B cell (primary cell): ENCODE results near the gene TP53I3. TPM values are rescaled to one million over a fixed set of nuclear protein-coding genes. Genes with fewer than 3 reads are reported as not detected.

Source experiments
- ATAC-seq: fragments of 200-7000 bp; cut with Tn5 transposase; one replicate; pipeline ENCODE4 v1.10.0; 2021; ENCODE audit warnings: low read depth, mild to moderate bottlenecking, moderate number of reproducible peaks, moderate library complexity
- CTCF ChIA-PET: fragments of 350-600 bp; sonication (Branson Sonifier 250); formaldehyde crosslinking; loops from one replicate; lab custom pipeline; 2021; ENCODE audit warnings: antibody characterized with exemption, inconsistent platforms; lab: Charles Lee
- POLR2A ChIA-PET: fragments of 350-600 bp; sonication (Branson Sonifier 250); formaldehyde crosslinking; loops from one replicate; lab custom pipeline; 2021; ENCODE audit warnings: antibody characterized with exemption; lab: Charles Lee
- DNase-seq: peaks from one replicate; pipeline ENCODE4 v3.0.0; 2013
- H2AFZ ChIP-seq: 2 replicates; pipeline ENCODE4 v1.6.1; 2012; ENCODE audit warnings: mild to moderate bottlenecking, low read depth, low read length; ENCODE audit not compliant: insufficient read depth, poor library complexity, severe bottlenecking
- H3K27ac ChIP-seq, 2 donors: 1 replicate in 1 of 2; 2 replicates in 1 of 2; pipeline ENCODE4 v1.5.1; 2012 to 2013; ENCODE audit warnings: low read length in 2 of 2, mild to moderate bottlenecking in 2 of 2, moderate library complexity in 1 of 2
- H3K27me3 ChIP-seq, 4 experiments: fragments of 200-600 bp in 1 of 4; sonication (generic) in 1 of 4; replicated peaks in 1 of 4; 1 replicate in 2 of 4; 2 replicates in 2 of 4; pipeline versions ENCODE4 v1.6.1 to v1.7.0; 2013 to 2016; ENCODE audit warnings: low read length in 3 of 4, mild to moderate bottlenecking in 2 of 4, mixed read lengths in 1 of 4, moderate library complexity in 1 of 4; ENCODE audit not compliant: insufficient read depth in 4 of 4, control insufficient read depth in 3 of 4; ENCODE audit errors: control extremely low read depth in 1 of 4
- H3K36me3 ChIP-seq, 2 experiments: replicated peaks in 1 of 2; 1 replicate in 1 of 2; 2 replicates in 1 of 2; pipeline versions ENCODE4 v1.6.1 to v1.7.1; 2013; ENCODE audit warnings: low read length in 1 of 2; ENCODE audit not compliant: insufficient read depth in 2 of 2, control insufficient read depth in 1 of 2; ENCODE audit errors: control extremely low read depth in 1 of 2, extremely low read depth in 1 of 2
- H3K4me1 ChIP-seq, 2 donors: fragments of 200-600 bp in 1 of 2; sonication (generic) in 1 of 2; 1 replicate in 1 of 2; 2 replicates in 1 of 2; pipeline versions ENCODE4 v1.5.1 to v1.6.1; 2013 to 2017; ENCODE audit warnings: low read length in 2 of 2; ENCODE audit not compliant: control insufficient read depth in 2 of 2, insufficient read depth in 2 of 2
- H3K4me2 ChIP-seq: replicated peaks from 2 replicates; pipeline ENCODE3; 2012; ENCODE audit warnings: mild to moderate bottlenecking, low read depth, low read length; ENCODE audit not compliant: poor library complexity, severe bottlenecking
- H3K4me3 ChIP-seq, 5 experiments: fragments of 200-600 bp in 1 of 5; sonication (generic) in 1 of 5; 1 replicate in 3 of 5; 2 replicates in 2 of 5; pipeline versions ENCODE4 v1.5.1 to v1.7.0; 2011 to 2016; ENCODE audit warnings: low read length in 4 of 5, mild to moderate bottlenecking in 4 of 5, low read depth in 2 of 5, control low read depth in 1 of 5, moderate library complexity in 1 of 5; ENCODE audit not compliant: insufficient read depth in 1 of 5; ENCODE audit errors: control extremely low read depth in 1 of 5, extremely low read depth in 1 of 5
- H3K79me2 ChIP-seq: fragments of 200-600 bp; sonication (generic); one replicate; pipeline ENCODE4 v1.6.0; 2016; ENCODE audit warnings: low read length; ENCODE audit not compliant: control insufficient read depth, insufficient read depth
- H3K9ac ChIP-seq: fragments of 200-600 bp; sonication (generic); 2 replicates; pipeline ENCODE4 v1.6.1; 2017; ENCODE audit warnings: mild to moderate bottlenecking, low read length, moderate library complexity
- H3K9me3 ChIP-seq, 3 donors: one replicate each; pipeline versions ENCODE4 v1.6.1 to v1.7.1; 2013; ENCODE audit warnings: low read length in 2 of 3; ENCODE audit not compliant: control insufficient read depth in 2 of 3, insufficient read depth in 1 of 3; ENCODE audit errors: control extremely low read depth in 1 of 3
- H4K20me1 ChIP-seq: 2 replicates; pipeline ENCODE4 v1.6.0; 2012; ENCODE audit warnings: mild to moderate bottlenecking, low read length; ENCODE audit not compliant: insufficient read depth, control insufficient read depth, poor library complexity, severe bottlenecking
- H3K27ac Mint-ChIP-seq: one replicate; pipeline ENCODE4 v1.8.0; 2021; ENCODE audit warnings: mixed read lengths
- H3K27me3 Mint-ChIP-seq: one replicate; pipeline ENCODE4 v1.8.0; 2021; ENCODE audit warnings: mixed read lengths
- H3K4me1 Mint-ChIP-seq: one replicate; pipeline ENCODE4 v1.8.0; 2021; ENCODE audit warnings: mixed read lengths
- H3K4me3 Mint-ChIP-seq: one replicate; pipeline ENCODE4 v1.8.0; 2021; ENCODE audit warnings: mixed read lengths
- H3K9me3 Mint-ChIP-seq: one replicate; pipeline ENCODE4 v1.8.0; 2022; ENCODE audit warnings: mixed read lengths; ENCODE audit not compliant: insufficient read depth
- EZH2 ChIP-seq: IDR thresholded peaks from 2 replicates; pipeline ENCODE4 v1.6.1; 2012; ENCODE audit warnings: borderline replicate concordance, low read depth, mild to moderate bottlenecking, moderate library complexity, low read length; ENCODE audit not compliant: insufficient read depth, poor library complexity, severe bottlenecking
- WGBS: methylation state at CpG from one replicate; pipeline ENCODE4 v1.1.5; 2013; ENCODE audit warnings: missing lambda C conversion rate; ENCODE audit not compliant: insufficient coverage; 5-methylcytosine and 5-hydroxymethylcytosine counted together
- intact Hi-C: fragments of 100-400 bp; cut with micrococcal nuclease; formaldehyde crosslinking; loops from one replicate; pipeline ENCODE4 v1.10.0; 2022
- polyA minus RNA-seq: library from RNA; depleted of rRNA, polyadenylated mRNA; stranded (reverse); fragments of >200 nt; gene quantifications from 2 replicates; pipeline ENCODE4 v1.2.3, GENCODE V29; 2012
- polyA plus RNA-seq: library from polyadenylated mRNA; depleted of rRNA; stranded (reverse); fragments of >200 nt; gene quantifications from 2 replicates; pipeline ENCODE4 v1.2.3, GENCODE V29; 2012
- total RNA-seq, 2 donors: library from RNA; stranded (reverse); fragments of 120-200 nt in 1 of 2; gene quantifications; 1 replicate in 1 of 2; 2 replicates in 1 of 2; pipeline versions ENCODE4 v1.2.3 to v1.2.4, GENCODE V29; 2013 to 2022
- TF ChIP-seq, protein P1 (sequence below): fragments of 200-600 bp; IDR thresholded peaks from one replicate; pipeline ENCODE4 v1.8.0; 2022; ENCODE audit warnings: antibody characterized with exemption, mild to moderate bottlenecking

TP53I3 gene, protein sequence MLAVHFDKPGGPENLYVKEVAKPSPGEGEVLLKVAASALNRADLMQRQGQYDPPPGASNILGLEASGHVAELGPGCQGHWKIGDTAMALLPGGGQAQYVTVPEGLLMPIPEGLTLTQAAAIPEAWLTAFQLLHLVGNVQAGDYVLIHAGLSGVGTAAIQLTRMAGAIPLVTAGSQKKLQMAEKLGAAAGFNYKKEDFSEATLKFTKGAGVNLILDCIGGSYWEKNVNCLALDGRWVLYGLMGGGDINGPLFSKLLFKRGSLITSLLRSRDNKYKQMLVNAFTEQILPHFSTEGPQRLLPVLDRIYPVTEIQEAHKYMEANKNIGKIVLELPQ
- total RNA-seq (3.9 and 5.2 TPM in 2 replicates), polyA plus RNA-seq (7.3 and 8.0 TPM in 2 replicates), polyA minus RNA-seq (1.3 and 4.2 TPM in 2 replicates)
- 3.5 TPM for total RNA-seq (2013)

DNA sequence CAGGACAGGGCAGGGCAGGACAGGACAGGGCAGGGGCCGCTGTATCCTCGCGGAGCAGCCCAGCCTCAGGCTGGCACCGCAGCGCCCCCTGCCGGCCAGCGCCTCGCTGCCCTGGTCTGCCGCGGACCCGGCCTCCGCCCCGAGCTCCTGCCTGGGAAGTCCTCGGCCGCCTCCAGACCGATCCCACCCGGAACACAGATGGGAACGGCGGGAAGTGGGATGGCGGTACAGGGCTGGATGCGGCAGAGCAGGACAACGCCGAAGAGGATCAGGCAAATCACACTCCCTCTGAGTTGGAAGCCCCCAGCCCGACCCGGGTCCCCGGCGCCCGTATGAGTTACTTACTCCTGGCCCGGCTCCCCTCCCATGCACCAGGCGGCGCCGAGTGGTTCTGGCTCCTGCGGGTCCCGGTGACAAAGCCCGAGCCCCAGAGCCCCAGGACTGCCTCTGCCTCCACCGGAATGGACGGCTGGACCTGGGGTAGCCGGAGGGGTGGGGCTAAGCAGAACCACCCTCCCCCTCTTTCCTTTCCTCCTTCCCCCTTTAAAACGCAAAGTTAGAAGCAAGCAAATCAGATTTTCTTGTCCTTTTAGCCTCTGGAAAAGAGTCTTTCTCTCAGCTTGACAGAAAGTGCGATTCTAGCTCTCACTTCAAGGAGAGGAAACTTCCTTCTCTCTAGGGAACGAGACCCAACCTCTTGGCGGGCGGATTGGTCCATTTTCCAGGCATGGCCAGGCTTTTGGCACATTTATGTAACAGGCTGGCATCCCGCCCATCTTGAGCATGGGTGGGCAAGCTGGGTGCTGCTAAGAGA, at the start of gene TP53I3:
TP53I3 (minus strand) TSS at position 449 of the 814 bp plus-strand sequence. CDS start 508 bp downstream, outside the sequence.
- under 1% methylated on average over 39 of the region's 44 CpGs for whole genome bisulfite sequencing
- no peaks in the 10 kb centered on the region for H3K9me3 ChIP-seq
- Mint-ChIP-seq H3K9me3 (no peaks in the 10 kb centered on the region), H3K4me3 (peak within 1 kb of the TSS; percentile 97), H3K4me1 (peaks cover 19% of the 10 kb centered on the region), H3K27ac (peak within 1 kb of the TSS; percentile 95), H3K27me3 (no peaks in the 10 kb centered on the region)
- peak within 1 kb of the TSS; percentile 98 for H2AFZ ChIP-seq
- ChIA-PET POLR2A (interaction anchor here (1.0 to 1.7 kb wide), 4 partner anchors 8 to 261 kb away, joined by 3 to 22 read pairs (median 4); partner anchors contain the start of genes ATAD2B and SF3B6), CTCF (interaction anchor here (0.5 to 7.3 kb wide), 50 partner anchors 8 to 292 kb away, joined by 3 to 154 read pairs (median 5); partner anchors contain the start of genes ATAD2B, FAM228B, FKBP1B and SF3B6)
- H3K4me3 ChIP-seq, result peak within 1 kb of the TSS; percentile 36 to 84 (median 68)
- DNase-seq (peak; percentile 89), ATAC-seq (peak; percentile 86)
- no peaks in the 10 kb centered on the region for H4K20me1 ChIP-seq
- intact Hi-C loops, result loop anchor here (1.0 to 2.0 kb wide), 7 partner anchors 8 to 260 kb away; partner anchors contain the start of genes ATAD2B, SF3B6 and WDCP
- peaks cover 9% of the 10 kb centered on the region for H3K79me2 ChIP-seq
- H3K4me2 ChIP-seq, result peak within 1 kb of the TSS; percentile 95
- H3K27me3 ChIP-seq, result no peaks in the 10 kb centered on the region
- peaks cover 12 to 20% of the 10 kb centered on the region in 2 donors for H3K4me1 ChIP-seq
- H3K27ac ChIP-seq, result peak within 1 kb of the TSS; percentile 58 to 69
- peak within 1 kb of the TSS; percentile 80 for H3K9ac ChIP-seq
- peaks cover 2 to 12% of the 10 kb centered on the region in 2 experiments for H3K36me3 ChIP-seq
- TF ChIP-seq, protein P1, sequence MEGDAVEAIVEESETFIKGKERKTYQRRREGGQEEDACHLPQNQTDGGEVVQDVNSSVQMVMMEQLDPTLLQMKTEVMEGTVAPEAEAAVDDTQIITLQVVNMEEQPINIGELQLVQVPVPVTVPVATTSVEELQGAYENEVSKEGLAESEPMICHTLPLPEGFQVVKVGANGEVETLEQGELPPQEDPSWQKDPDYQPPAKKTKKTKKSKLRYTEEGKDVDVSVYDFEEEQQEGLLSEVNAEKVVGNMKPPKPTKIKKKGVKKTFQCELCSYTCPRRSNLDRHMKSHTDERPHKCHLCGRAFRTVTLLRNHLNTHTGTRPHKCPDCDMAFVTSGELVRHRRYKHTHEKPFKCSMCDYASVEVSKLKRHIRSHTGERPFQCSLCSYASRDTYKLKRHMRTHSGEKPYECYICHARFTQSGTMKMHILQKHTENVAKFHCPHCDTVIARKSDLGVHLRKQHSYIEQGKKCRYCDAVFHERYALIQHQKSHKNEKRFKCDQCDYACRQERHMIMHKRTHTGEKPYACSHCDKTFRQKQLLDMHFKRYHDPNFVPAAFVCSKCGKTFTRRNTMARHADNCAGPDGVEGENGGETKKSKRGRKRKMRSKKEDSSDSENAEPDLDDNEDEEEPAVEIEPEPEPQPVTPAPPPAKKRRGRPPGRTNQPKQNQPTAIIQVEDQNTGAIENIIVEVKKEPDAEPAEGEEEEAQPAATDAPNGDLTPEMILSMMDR, result peak; percentile 98
- no peak for TF ChIP-seq EZH2
